ENCODE data around the gene DEGS2. TPM values are rescaled to one million over a fixed set of nuclear protein-coding genes. Genes with fewer than 3 reads are reported as not detected.

The DEGS2 gene
- total RNA-seq, 1 experiment from 2014 or later, result not detected

DNA sequence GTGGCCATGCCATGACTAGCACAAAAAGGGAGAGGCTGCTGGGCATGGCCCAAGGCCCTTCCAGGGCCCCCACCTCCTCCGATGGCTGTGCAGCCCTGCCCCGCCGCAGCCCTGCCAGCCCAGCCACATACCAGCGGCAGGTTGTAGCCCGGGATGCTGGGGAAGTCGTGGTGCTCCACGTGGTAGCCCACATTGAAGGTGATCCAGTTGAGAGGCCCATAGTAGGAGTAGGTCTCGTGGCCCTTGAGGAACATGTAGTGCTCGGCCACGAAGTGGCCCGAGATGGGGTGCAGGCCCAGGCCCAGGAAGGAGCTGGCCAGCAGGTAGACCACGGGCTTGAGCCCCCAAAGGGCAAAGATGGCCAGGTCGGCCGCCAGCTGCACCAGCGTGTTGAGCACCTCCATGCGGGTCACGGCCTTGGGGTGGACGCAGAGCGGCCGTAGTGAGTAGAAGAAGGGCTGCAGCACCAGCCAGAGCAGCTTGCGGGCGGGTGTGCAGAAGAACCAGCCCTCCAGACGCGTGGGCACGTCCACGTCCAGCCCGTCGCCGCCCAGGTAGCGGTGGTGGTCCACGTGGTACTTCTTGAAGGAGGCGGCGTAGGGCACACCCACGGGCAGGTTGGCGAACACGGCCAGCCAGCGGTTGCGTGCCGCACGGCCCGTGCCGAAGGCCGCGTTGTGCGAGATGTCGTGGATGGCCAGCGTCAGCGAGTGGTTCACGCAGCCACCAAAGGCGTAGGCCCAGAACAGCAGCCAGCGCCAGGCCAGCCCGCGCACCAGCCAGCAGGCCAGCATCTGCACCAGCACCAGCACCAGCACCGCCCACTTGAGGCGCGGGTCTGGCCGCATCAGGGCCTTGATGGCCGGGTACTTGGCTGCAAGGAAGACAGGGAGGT lies 10.4 kb downstream of the DEGS2 start:
- DNase-seq (ENCODE audit: low read depth), result no peak

DNA sequence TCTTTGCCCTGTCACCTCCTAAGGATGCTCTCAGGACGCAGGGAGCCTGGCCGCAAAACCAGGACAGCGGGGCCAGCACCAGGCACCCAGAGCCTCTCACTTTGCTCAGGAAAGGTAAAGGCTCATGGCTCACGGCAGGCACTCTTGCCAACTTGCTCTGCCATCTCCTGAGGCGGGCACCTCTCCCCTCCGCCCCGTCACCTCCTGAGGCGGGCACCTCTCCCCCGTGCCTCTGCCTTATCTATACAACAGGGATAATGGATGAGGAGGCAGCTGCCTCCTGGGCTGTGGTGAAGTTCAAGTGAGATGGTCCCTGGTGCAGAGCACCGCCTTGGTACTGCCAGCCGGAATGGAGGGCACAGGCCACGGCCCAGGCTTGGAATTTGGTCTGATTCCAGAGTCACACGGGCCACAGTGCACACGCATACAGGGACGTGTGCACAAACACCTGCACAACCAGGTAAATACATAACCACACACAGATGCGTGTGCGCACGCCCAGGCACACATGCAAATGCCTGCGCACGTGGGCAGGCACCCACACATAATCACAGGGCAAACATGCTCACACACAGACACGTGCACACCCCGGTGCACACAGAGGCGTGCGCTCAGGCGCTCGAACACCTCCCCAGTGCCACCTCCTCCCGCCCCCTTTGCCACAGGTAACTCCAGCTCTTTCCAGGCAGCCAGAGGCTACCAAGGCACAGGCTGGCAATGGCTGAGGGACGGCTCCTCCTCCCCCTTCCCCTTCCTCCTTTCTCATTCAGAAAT lies 11.6 kb downstream of the DEGS2 start:
- no peak for DNase-seq (ENCODE audit: low read depth)

DNA sequence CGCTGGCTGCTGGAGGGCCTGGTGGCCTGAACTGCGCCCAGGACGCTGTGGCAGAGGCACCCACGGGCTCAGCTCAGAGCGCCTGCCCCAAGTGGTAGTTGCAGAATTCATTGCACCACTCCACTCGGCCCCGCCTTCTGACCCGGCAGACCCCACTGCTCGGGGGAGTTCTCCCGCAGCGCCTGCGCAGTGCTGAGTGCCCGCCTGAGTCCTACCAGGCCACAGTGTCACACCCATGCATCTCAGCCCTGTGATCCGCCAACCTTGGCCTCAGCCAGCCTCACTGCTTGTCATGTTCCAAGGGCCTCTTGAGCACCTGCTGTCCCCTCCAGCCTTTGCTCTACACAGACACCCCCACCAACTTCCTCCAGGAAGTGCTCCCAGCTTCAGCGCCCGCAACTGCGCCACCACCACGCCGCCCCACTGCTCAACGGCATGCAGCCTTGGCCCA lies 12.2 kb downstream of the DEGS2 start:
- DNase-seq (ENCODE audit: low read depth), result no peak

DNA sequence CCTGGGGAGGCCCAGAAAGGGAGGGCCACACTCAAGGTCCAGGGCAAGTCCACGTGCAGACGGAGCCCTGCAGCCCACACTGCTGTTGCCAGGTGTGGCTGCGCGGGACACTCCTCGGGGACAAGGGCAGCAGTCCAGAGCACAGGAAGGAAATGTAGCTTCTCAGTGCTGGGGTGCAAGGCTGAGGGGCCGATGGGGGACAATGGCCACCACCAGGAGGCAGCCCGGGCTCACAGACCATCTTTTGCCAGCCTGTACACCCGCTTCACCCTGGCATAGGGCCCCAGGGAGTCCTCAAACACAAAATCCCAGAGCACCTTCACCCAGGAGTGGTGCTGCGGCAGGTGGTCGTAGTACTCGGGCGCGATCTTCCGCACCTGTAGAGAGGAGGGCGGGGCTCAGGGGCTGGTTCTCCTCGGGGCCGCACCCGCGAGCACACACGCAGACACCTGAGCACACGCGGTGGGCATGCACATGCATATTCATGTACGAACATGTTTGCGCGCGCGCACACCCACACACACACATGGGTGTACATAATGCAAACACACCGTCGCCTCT lies 12.8 kb downstream of the DEGS2 start:
- no peak for DNase-seq (ENCODE audit: low read depth)

DNA sequence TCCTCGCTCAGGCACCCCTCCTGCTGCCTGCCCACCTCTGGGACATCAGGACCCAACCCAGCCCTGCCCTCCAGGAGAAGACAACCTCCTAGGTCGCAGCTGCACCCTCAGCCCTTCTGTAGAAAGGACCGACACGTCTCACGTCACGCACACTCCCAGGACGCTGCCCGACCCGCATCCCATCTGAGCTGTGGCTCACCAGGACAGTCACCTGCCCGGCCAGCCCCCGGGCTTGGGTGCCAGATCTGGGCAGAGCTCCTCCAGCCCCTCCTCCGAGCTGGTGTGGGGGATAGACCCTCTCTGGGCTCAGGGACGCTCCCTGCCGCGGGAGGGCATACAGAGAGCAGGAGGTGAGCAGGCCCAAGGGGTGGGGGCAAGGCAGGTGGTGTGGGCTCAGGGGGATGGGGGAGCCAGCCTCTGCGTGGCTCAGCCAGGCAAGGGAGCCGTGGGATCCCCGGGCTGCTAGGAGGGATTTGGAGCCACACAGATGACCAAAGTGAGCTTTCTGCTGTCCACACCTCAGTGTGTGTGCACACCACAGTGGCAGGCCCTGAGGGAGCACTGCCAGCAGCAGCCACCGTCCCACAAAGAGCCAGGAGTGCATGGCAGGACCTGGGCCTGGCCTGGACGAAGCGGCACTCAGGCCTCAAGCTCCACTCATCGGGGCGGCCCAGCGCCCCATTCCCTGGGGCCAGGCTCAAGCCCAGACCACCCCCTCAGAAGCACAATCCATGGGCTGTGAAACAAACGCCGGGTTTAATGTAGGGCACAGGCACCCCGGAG lies 13.6 kb downstream of the DEGS2 start:
- DNase-seq (ENCODE audit: low read depth), result no peak

DNA sequence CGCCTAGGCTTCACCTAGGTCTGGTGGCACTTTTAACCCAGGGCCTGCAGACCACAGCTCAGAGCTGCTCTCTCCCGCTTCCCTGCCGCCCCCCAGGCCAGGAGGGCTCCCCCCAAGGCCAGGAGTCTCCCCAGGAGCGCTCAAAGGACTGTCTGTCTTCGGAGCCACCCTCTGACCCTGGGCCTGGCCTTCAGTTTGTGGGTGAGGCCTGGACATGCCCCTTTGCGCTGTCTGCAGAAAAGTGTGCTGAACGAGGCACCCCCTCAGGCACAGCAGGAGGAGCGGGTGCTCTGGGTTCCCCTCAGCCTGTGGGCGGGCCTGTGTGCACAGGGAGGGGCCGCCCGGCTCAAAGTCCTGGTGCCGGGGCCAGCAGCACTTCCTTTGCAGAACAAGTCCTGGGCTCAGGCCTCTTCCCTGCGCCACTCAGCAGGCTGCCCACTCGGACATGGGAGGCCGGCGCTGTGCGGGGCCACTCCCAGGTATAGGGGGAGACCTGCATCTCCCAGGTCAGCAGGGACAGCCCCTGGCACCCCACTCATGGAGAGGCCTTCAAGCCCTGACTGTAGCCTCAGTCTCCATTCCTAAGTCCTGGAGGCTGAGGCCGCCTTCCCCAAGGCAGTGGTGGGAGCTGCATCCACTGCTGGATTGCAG lies 14.3 kb downstream of the DEGS2 start:
- no peak for DNase-seq (ENCODE audit: low read depth)

DNA sequence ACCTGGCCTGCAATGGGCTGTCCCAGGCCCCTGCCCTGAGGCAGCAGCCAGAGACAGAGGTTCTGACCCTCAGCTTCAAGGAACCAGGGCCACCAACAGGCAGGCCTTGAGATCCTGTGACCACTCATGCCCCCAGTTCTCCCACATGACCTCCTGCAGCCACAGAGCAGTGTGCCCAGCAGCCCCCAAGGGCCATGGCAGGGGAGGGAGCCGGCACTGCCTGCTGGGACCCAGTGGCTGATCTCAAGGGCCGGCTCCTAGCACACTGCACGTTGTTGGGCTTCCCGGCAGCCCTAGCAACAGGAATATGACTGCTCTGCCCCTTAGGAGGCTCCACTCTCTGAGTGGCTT lies 14.8 kb downstream of the DEGS2 start:
- no peak for DNase-seq (ENCODE audit: low read depth)

DNA sequence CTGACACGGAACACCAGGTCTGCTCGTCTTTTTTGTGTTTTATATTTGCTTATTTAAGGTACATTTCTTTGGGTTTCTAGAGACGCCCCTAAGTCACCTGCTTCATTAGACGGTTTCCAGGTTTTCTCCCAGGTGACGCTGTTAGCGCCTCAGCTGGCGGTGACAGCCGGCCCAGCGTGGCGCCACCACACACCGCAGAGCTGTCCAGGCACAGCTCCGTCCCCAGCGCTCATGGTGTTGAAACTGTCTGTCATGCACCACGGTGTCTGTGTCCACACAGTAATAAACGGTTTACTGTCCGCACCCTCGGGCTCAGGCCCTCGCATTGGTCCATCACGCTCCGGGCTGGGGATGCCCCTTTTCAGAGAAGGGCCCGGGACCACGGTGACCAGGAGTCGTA lies 15.5 kb downstream of the DEGS2 start:
- DNase-seq (ENCODE audit: low read depth), result no peak

DNA sequence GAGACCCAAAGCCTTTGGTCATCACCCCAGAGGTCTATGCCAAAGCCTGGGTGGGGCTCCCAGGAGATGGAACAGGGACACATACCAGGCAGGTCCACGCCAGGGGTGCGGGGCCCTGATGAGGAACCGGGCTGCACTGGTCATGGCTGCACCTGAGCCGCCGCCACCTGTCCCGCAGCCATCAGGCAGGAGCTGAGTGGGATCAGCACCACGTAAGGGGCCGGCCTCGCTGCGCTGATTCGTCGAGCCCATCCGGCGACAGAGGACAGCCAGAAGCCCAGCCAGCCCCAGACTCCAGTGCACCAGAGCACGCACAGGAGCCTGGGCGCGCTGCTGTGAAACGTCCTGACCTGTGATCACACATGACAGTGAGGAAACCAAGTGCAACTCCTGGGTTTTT lies 15.9 kb downstream of the DEGS2 start:
- no peak for DNase-seq (ENCODE audit: low read depth)

DNA sequence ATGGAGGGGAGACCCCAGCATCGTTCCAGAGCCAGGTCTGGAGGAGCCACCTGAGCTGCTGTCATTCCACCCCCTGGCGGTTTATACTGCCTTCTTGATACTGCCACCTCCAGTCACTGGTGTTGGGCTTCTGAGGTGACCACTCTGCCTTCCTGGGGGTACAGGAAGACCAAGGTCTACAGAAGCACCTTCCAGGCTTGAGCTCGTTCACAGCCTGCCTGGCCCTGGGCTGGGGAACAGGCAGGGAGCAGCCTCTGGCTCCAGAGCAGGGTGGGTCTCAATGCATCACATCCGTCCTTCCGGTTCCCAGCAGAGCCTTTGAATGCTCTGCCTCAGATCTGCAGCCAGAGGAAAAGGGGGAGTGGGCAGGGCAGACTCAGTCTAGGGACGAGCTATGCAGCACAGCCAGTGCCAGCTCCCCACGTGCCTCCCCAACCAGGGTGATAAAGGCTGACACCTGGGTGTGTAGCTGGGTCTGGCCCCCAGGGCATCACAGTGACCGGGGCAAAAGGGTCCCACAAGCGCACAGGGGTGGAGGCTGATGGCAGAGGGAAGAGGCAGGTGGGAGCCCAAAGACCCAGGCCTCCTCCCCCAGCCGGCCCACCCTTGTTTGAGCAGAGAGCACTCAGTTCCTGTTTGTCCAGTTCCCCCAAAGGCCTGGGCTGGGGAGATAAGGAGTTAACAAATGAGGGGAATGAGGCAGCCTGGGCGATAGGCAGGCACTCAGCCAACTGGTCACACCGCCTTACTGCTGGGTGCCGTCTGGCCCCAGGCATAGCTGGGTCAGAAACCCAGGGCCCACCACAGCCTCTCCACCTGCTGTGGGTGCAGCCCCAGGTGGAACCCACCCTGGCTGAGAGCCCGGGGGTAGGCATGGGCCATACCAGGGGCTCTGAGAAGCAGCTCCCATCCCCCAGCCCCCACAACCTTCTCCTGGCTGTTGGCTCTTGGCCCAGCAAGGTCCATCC lies 17.1 kb downstream of the DEGS2 start:
- DNase-seq (ENCODE audit: low read depth), result no peak

DNA sequence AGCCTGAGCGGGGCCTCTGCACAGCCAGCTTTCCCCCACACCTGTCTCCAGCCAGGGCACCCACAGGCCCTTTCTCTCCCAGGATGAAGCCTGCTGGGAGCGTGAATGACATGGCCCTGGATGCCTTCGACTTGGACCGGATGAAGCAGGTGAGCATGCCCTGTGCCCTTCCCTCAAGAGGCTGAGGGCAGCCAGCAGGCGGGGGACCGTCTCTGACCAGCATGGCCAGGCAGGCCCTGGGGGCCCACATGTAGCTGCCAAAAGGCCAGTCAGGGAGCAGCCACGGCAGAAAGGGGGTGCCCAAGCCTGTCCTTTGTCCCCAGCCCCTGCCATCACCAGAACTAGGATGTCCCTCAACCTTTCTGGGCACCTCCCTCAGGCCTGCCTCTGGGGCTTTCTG lies 18.3 kb downstream of the DEGS2 start:
- DNase-seq (ENCODE audit: low read depth), result no peak

DNA sequence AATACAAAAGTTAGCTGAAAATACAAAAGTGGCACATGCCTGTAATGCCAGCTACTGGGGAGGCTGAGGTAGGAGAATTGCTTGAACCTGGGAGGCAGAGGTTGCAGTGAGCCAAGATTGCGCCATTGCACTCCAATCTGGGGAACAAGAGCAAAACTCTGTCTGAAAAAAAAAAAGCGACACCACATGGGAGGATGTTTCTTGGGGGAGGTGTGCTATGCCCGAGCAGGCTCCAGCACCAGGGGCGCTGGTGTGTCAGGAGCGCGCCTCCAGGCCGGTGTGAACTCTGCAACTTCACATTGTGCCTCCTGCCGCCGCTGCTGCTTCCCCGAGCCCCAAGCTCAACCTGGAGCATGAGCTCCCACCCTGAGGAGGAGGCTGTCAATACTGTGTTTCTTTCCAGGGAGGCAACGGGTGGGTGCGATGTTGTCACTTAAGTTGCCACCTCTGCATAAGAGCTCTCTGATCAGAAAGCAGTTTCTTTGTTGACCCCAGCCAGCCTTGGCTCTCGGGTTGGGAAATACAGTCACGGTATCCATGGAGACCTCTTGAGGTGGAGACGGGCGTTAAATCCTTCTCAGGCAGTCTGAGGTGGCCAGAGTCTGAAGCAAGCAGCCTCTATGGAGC lies 18.9 kb downstream of the DEGS2 start:
- no peak for DNase-seq (ENCODE audit: low read depth)

DNA sequence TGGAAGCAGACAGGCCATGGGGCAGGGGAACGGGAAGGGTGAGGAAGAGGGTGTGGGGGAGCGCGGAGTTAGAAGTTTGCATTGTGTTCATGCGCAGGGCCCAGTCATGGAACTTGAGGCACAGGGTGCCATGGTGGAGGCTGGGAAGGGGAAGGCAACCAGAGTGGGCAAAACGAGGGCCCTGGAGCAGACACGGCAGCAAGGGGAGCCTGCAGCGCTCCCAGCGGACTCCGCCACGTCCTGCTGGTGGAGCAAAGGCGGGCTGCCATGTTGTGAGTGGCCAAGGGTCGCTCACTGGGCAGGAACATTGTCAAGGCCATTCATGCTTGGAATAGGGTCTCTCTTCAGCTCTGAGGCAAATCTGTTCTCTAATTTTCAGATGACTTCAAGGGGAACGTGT lies 20.5 kb downstream of the DEGS2 start:
- no peak for DNase-seq (ENCODE audit: low read depth)

DNA sequence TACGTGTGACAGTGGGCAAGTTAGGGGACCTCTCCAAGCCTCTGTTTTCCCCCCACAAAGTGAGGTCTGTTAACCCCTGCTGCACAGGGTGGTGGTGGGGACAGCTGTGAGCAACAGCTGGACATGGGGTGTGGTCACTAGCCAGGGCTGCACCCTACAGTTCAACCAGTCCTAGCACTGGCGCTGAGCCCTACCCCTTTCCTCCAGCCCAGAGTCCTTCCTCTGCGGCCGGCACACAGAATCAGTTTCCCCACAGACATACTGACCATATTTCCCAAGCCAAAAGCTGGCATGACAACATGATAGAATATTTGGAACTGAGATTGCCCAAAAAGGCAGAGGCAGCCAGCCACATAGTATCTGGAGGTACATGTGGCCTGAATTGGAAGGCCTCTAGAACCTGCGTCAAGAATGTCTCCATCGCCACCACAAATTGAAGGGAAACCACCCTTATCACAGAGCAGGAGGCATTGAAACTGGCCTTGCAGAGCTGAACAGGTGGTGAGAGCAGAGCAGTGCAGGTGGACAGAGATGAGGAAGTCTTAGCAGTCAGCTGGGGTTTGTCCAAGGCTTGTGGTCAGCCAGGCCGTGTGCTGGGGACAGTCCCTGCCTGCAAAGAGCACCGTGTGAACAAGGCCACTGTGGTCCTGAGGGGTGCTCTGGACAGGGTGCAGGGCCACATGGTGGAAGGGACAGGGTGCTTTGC lies 21.2 kb downstream of the DEGS2 start:
- DNase-seq (ENCODE audit: low read depth), result no peak

DNA sequence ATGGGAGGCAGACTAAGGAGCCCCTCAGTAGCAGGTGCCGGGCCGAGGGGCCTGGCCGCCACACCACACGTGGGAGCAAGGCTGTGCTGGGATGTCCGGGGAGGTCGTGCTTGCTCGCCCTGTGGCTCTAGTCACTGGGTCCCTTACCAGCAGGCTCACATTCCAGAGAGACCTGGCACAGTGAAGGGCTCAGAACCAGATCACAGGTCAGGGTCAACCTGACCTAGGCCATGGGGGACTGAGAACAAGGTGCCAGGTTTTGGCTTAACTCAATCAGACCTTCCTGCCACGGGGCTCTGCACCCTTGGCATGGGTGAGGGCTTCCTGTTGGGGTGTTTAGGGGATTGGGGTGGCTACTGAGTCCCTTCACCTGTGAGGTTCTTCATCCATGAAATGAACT lies 22.3 kb downstream of the DEGS2 start:
- no peak for DNase-seq (ENCODE audit: low read depth)

DNA sequence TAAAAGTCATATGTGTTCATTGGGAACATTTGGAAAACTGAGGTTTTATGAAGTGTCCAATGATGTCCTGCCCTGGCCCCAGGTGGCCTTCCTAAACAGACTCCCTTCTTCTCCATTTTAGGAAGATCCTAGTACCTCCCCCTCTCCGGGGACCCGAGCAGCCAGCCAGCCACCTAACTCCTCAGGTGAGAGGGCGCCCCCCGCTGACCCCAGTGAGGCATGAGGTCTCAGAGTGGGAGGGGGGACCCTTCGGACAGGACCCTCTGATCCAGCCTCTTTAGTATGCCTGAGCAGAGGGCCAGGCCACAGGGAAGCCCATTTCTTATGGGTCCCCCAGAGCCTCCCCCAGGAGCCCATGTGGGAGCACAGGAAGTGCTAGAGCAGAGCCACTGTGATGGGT lies 23.7 kb downstream of the DEGS2 start:
- no peak for DNase-seq (ENCODE audit: low read depth)

DNA sequence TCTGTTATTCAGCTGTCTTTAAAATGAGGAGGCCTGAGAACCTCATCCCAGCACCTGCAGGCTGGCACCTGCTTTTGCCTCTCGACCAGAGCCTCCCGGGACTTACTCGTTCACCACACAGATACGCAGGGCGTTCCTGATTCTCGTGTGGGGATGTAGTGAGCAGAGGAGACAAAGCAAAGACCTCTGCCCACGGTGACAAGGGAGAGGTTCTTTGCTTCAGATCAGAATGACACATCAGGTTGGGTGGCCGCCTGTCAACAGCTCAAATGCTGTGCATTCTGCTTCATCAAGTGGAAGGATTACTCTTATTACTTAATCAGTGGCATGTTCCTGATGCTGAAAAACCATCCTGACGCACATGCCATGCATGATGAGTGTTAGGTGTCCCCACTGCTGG lies 24.4 kb downstream of the DEGS2 start:
- no peak for DNase-seq (ENCODE audit: low read depth)

DNA sequence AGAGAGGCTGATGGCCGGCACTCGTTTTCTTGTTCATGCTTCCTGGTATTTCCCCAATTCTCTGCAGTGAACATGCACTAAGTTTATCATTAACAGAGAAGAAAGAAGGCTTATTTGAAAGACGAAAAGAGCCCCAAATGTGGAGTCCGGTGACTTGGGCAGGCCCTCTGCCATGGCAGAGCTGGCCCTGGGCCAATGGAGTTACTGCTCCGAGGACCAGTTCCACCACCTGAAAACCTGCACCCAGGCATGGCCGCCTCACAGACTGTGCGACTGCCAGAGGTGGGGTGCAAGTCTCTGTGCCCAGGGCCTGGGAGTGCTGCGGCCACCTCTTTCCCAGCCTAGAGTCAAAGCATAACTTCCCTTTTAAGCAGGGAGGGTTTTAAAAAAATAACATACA lies 24.9 kb downstream of the DEGS2 start:
- DNase-seq (ENCODE audit: low read depth), result no peak
